Inferior parietal cortex (tissue), 1 donor: ENCODE measurements around the gene POTEH.
"Not testable (repeated sequence)": the region's sequence is repeated elsewhere in the genome, so short reads cannot be mapped to it uniquely, and the experiment has no call there.

Source experiments
- DNase-seq: peaks from one replicate; pipeline ENCODE4 v3.0.0-alpha.2; 2016; ENCODE audit errors: extremely low spot score

The POTEH gene

GRCh38 chr22:15689749-15690125 is at the start of gene POTEH:
Gene POTEH (plus strand): TSS chr22:15690026. CDS start chr22:15690078, 52 bp downstream.
- not testable (repeated sequence) for DNase-seq

GRCh38 chr22:15642288-15642861 is 47.5 kb upstream of the POTEH start:
- DNase-seq: not testable (repeated sequence)

GRCh38 chr22:15651954-15652353 is 37.9 kb upstream of the POTEH start:
- DNase-seq: not testable (repeated sequence)

- not testable (repeated sequence) for DNase-seq
These were observed 37.1 kb upstream of the POTEH start for GRCh38 chr22:15652738-15653137.

DNA sequence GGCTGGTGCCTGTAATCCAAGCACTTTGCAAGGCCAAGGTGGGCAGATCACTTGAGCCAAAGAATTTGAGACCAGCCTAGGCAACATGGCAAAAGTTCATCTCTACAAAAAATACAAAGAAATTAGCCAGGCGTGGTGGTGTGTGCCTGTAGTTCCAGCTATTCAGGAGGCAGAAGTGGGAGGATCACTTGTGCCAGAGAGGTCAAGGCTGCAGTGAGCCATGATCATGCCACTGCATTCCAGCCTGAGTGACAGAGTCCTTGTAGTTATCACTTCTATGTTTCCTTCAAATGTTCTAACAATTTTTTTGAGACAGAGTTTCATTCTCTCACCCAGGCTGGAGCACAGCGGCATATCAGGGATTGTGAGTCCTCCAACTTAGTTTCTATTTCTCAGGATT is 36.6 kb upstream of the POTEH start:
- DNase-seq: not testable (repeated sequence)

DNA sequence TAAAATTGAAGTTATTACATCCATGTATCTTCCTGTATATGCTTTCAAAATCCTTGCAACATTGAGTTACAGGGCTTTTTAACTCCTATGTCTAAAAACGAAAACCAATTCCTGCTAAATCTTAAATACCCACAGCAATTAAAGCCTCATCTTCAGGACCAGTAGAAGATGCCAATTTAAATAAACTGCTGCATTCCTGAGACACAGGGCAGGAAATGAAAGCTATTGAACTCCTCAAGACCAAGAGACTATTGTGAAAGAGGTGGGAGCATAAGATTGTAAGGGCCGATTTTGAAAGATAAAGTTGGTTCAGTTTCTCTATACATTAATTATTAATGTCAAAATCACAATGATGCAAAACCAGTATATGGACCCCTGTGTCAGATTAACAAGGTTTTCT is 28.7 kb upstream of the POTEH start:
- not testable (repeated sequence) for DNase-seq

DNA sequence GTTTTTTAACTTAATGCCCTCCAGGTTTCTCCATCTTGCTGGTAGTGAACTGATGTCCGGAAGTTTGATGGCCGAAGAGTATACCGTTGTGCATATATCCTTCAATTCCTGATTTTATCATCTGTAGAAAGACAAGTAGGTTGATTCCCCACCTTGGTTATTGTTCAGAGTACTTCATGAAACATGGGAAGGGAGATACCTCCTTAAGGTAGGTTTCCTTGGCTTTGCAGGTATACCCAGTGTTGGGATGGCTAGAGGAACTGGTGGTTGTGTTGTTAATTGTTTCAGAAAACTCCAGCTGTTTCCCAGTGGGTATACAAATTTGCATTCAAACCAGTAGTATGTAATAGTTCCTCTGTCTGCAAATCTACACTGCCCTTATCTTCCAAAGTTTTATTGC is 25.1 kb upstream of the POTEH start:
- DNase-seq: not testable (repeated sequence)

DNA sequence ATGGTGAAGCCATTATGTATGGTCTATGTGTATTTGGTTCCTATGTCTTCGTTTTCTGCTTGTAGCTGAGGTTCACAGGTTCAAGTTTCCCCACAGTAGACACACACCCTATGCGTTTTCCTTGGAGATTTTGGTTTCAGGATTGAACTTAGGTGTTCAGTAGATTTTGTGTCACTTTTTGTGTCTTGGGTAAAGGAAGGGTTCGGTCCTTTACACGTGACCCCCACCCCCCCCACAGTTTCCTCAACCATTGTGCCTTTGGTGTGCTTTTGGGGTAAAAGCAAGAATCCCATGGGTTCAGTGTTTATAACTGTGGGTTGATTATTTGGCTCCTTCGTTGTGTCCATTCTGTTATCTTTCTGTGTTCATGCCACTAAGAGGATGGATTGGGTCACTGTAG is 24.3 kb upstream of the POTEH start:
- not testable (repeated sequence) for DNase-seq

DNA sequence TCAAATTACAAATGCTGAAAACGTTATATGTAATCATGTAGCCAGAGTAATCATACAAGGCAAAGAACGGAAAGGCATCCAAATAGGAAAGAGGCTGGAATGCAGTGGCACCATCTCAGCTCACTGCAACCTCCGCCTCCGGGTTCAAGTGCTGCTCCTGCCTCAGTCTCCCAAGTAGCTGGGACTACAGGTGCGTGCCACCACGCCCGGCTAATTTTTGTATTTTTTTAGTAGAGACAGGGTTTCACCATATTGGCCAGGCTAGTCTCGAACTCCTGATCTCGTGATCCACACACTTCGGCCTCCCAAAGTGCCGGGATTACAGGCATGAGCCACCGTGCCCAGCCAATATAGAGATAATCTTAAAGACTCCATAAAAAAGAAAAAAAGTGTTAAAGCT is 20.4 kb upstream of the POTEH start:
- DNase-seq: not testable (repeated sequence)

- DNase-seq: not testable (repeated sequence)
These were observed 10.1 kb upstream of the POTEH start for GRCh38 chr22:15679702-15680101.

DNA sequence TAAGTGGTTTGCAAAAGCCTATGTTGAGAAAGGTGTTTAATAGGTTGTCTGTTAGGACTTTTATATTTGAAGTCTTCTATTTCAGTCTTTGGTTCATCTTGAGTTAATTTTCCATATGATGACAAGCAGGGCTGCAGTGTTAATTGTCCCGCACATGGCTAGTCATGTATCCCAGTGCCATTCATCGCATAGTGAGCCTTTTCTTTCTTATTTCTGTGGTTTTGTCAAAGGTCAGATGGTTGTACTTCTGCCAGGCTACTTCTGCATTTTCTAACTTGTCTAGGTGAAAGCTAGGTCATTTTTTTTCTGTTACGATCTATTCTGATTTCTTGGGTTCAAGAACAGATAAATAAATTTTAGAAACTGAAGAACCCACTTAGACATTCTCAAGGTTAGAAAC is 5.7 kb upstream of the POTEH start:
- DNase-seq: not testable (repeated sequence)

- DNase-seq: not testable (repeated sequence)
These were observed 5.1 kb upstream of the POTEH start for GRCh38 chr22:15684695-15685094.

DNA sequence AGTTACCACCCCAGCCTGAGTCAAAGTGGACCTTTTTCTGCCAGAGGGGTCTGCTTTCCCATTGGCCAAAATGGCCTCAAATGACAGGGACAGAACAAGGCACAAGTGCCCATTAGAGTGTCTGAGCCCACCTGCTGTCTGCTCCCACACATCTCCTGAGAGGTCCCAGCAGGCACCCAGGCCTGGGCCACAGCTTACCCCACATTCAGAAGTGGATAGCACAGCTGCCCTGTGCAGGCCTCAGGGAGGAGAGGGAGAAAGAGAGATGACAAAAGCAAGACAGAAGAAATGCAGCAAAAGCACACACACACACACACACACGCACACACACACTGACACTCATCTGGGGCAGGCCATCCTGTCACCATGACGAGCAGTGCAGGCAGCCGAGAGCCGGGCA is 4.2 kb upstream of the POTEH start:
- DNase-seq: not testable (repeated sequence)

- DNase-seq: not testable (repeated sequence)
These were observed 2.7 kb upstream of the POTEH start for GRCh38 chr22:15687086-15687485.

DNA sequence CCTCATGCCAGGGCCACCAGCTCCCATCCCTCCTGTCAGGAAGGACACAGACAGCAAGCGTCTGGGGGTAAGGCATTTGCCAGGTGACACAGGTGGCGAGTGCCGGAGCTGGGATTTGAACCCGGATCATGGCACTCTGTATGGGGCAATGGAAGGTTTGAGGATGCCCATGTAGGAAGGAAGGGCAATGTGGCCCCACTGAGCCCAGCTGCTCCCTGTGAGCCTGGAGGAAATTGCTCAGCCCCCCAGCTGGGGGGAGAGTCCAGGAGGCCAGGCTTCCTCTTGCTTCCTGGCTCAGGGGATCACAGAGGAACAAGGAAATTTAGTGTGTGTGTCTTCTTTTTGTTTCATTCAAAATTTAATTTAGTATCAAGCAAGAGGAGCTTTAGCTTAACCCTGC is 2.1 kb upstream of the POTEH start:
- not testable (repeated sequence) for DNase-seq

DNA sequence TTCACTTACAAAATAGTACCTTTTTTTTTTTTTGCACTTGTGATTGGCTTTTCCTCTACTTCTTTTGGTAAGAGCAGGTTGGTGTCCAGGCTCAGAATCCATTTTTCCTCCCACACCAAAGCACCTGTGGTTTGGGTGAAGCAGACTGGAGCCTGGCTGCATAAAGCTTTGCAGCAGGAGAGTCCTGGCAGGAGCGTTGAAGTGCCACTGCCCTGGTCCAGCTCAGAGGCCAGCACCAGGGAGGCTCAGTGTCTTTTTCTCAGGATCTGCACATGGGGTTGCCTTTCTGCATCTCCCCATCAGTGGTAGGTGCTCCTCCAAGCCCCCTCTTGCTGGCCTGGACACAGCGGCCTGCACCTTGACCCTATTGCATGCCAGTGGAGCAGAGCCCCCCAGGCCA is 1.7 kb upstream of the POTEH start:
- DNase-seq: not testable (repeated sequence)

DNA sequence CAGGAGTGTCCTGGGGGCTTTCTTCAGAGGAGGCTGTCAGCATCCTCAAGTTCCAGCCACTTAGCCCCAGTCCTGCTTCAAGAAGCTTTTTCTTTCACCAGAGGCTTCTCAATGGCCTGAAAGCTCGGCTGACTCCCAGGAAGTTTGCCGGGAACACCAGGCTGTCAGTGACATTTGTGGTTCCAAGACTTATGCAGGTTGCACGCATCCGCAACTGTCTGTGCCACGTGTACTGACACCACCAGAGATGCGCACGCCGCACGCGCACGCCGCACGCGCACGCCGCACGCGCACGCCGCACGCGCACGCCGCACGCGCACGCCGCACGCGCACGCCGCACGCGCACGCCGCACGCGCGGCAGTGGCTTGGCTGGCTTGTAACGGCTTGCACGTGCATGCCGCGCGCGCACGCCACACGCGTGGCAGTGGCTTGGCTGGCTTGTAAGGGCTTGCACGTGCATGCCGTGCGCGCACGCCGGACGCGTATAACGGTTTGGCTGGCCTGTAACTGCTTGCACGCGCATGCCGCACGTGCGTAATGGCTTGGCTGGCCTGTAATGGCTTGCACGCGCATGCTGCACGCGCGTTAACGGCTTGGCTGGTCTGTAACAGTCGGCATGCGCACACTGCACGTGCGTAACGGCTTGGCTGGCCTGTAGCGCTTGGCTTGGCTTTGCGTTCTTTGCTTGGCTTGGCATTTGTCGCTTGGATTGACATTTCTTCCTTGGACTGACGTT is 646 bp upstream of the POTEH start:
- DNase-seq: not testable (repeated sequence)

- DNase-seq: not testable (repeated sequence)
These were observed 23.8 kb downstream of the POTEH start for GRCh38 chr22:15713600-15713999.

GRCh38 chr22:15714125-15714524 is 24.3 kb downstream of the POTEH start:
- DNase-seq: not testable (repeated sequence)

GRCh38 chr22:15721884-15722283 is 32.1 kb downstream of the POTEH start:
- DNase-seq: not testable (repeated sequence)

DNA sequence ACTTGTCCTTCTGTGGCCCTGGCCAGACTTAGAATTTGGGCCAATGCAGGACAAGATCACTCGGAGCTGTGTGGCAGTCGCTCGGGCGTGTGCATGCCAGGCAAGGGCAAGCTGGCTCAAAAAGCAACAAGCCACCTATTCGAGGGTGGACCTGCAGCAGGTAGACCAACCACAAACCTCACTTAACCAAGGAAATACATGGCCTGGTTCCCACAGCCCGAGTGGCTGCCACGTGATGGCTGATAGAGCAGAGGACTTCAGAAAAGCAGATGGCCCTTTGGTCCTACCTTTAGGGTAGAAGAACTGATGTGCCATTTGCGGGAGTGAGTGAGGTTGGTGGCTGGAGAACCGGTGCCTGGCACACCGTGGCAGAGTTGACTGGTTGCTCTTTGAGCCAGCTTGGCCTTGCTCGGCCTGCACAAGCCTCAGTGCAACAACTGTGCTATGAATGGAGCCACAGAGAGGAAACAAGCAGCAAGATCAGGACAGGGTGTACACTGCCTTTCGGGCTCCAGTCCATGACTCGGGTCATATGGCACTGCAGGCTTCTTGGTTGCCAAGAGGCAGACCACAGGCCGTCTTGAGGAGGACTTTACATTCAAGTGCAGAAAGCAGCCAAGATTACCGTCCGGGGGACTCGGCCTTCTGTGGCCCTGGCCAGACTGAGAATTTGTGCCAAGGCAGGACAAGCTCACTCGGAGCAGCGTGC is 39.5 kb downstream of the POTEH start:
- DNase-seq: not testable (repeated sequence)

- not testable (repeated sequence) for DNase-seq
These were observed 41.2 kb downstream of the POTEH start for GRCh38 chr22:15731023-15731422.

- not testable (repeated sequence) for DNase-seq
These were observed 44.6 kb downstream of the POTEH start for GRCh38 chr22:15734411-15734810.
